ENCODE measurements around the gene NXNL2.

NXNL2 gene

GRCh38 chr9:88585426-88585825 is 50.4 kb downstream of the NXNL2 start:
- no peak overlapping the region for H3K4me3 ChIP-seq (ENCODE audit: severe bottlenecking)
- H3K36me3 ChIP-seq (ENCODE audit: low read depth): no peaks in the 10 kb centered on the region
- DNase-seq (ENCODE audit: low spot score) (no peak), ATAC-seq (ENCODE audit: low read depth) (no peak)
- no peaks in the 10 kb centered on the region for H3K9me3 ChIP-seq (ENCODE audit: severe bottlenecking)
- no peak overlapping the region for H3K27ac ChIP-seq (ENCODE audit: poor library complexity, severe bottlenecking)
- H3K4me1 ChIP-seq (ENCODE audit: insufficient read depth, poor library complexity, severe bottlenecking): peaks cover 7% of the 10 kb centered on the region
- TF ChIP-seq CTCF (IDR thresholded peaks at IDR 0.05; ENCODE audit: poor library complexity, severe bottlenecking): no peak
- no peaks in the 10 kb centered on the region for H3K27me3 ChIP-seq (ENCODE audit: insufficient read depth, poor library complexity, severe bottlenecking)

GRCh38 chr9:88586452-88586851 is 51.5 kb downstream of the NXNL2 start:
- DNase-seq (ENCODE audit: low spot score) (no peak), ATAC-seq (ENCODE audit: low read depth) (no peak)
- H3K9me3 ChIP-seq (ENCODE audit: severe bottlenecking): no peaks in the 10 kb centered on the region
- peaks cover 7% of the 10 kb centered on the region for H3K4me1 ChIP-seq (ENCODE audit: insufficient read depth, poor library complexity, severe bottlenecking)
- no peak overlapping the region for H3K4me3 ChIP-seq (ENCODE audit: severe bottlenecking)
- H3K27me3 ChIP-seq (ENCODE audit: insufficient read depth, poor library complexity, severe bottlenecking): no peaks in the 10 kb centered on the region
- H3K36me3 ChIP-seq (ENCODE audit: low read depth): no peaks in the 10 kb centered on the region
- no peak for TF ChIP-seq CTCF (IDR thresholded peaks at IDR 0.05; ENCODE audit: poor library complexity, severe bottlenecking)
- H3K27ac ChIP-seq (ENCODE audit: poor library complexity, severe bottlenecking): no peak overlapping the region

- peaks cover 7% of the 10 kb centered on the region for H3K4me1 ChIP-seq (ENCODE audit: insufficient read depth, poor library complexity, severe bottlenecking)
- TF ChIP-seq CTCF (IDR thresholded peaks at IDR 0.05; ENCODE audit: poor library complexity, severe bottlenecking): no peak
- no peaks in the 10 kb centered on the region for H3K27me3 ChIP-seq (ENCODE audit: insufficient read depth, poor library complexity, severe bottlenecking)
- no peak overlapping the region for H3K4me3 ChIP-seq (ENCODE audit: severe bottlenecking)
- ATAC-seq (ENCODE audit: low read depth): no peak
- no peaks in the 10 kb centered on the region for H3K36me3 ChIP-seq (ENCODE audit: low read depth)
- no peaks in the 10 kb centered on the region for H3K9me3 ChIP-seq (ENCODE audit: severe bottlenecking)
- no peak overlapping the region for H3K27ac ChIP-seq (ENCODE audit: poor library complexity, severe bottlenecking)
- DNase-seq (ENCODE audit: low spot score): no peak
Measured at GRCh38 chr9:88587182-88587581, 52.2 kb downstream of the NXNL2 start.

DNA sequence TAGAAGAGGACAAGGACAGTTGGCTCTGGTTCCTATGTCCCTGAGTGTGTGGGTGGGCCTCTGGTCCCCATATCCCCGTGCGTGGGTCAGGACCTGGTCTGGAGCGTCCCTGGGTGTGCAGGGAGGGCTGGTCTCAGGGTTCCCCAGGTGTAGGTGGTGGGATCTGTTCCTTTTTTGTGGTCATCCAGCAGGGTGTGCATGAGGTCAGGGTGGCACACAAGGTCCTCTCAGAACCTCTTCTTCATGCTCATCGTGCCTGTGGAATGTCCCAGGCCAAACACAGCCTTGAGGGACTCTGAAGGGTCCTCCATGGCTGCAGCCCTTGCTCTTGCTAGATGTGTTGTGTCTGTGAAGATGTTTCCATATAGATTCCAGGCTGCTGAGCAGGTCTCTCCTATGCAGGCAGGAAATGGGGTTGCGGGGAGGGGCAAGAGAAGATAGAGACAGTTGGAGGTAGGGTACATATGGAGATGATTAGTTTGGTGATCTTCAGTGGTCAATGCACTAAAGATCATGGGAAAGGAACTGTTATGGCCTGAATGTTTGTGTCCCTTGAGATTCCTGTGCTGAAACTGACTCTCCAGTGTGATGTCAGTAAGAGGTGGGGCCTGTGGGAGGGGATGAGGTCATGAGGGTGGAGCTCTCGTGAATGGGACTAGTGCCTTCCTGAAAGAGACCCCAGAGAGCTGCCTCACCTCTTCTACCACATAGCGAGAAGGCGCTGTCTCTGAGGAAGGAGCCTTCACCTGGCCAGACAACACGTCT is 53.1 kb downstream of the NXNL2 start:
- DNase-seq (ENCODE audit: low spot score): no peak
- H3K27me3 ChIP-seq (ENCODE audit: insufficient read depth, poor library complexity, severe bottlenecking): no peaks in the 10 kb centered on the region
- no peak for ATAC-seq (ENCODE audit: low read depth)
- peaks cover 7% of the 10 kb centered on the region for H3K4me1 ChIP-seq (ENCODE audit: insufficient read depth, poor library complexity, severe bottlenecking)
- no peaks in the 10 kb centered on the region for H3K36me3 ChIP-seq (ENCODE audit: low read depth)
- H3K4me3 ChIP-seq (ENCODE audit: severe bottlenecking): no peak overlapping the region
- H3K9me3 ChIP-seq (ENCODE audit: severe bottlenecking): no peaks in the 10 kb centered on the region
- H3K27ac ChIP-seq (ENCODE audit: poor library complexity, severe bottlenecking): no peak overlapping the region
- no peak for TF ChIP-seq CTCF (IDR thresholded peaks at IDR 0.05; ENCODE audit: poor library complexity, severe bottlenecking)

DNA sequence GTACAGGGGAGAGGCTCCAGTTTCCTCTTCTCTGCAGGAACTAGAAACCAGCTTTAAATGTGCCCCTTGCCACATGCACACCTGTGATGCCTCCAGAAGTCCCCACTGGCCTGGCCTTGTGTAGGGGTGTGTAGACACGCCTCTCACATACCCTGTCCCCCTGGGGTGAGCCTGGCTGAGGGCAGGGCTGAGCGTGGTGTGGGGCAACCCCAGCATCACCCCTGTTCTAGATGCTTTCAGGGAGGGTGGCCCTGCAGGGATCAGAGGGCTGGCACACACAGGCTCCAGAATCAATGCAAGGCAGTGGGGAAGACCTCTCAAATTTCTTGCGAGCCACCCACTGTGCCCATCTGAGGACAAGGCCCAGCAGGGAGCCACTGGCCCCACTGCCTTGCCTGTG is 54.7 kb downstream of the NXNL2 start:
- no peaks in the 10 kb centered on the region for H3K36me3 ChIP-seq (ENCODE audit: low read depth)
- H3K4me3 ChIP-seq (ENCODE audit: severe bottlenecking): no peak overlapping the region
- H3K27me3 ChIP-seq (ENCODE audit: insufficient read depth, poor library complexity, severe bottlenecking): no peaks in the 10 kb centered on the region
- H3K9me3 ChIP-seq (ENCODE audit: severe bottlenecking): no peaks in the 10 kb centered on the region
- no peak overlapping the region for H3K27ac ChIP-seq (ENCODE audit: poor library complexity, severe bottlenecking)
- no peak for TF ChIP-seq CTCF (IDR thresholded peaks at IDR 0.05; ENCODE audit: poor library complexity, severe bottlenecking)
- no peaks in the 10 kb centered on the region for H3K4me1 ChIP-seq (ENCODE audit: insufficient read depth, poor library complexity, severe bottlenecking)
- ATAC-seq (ENCODE audit: low read depth) (no peak), DNase-seq (ENCODE audit: low spot score) (no peak)

Measured in RWPE2 (cell line).